ENCODE results near the gene MFAP4. TPM values are rescaled to one million over a fixed set of nuclear protein-coding genes. Genes with fewer than 3 reads are reported as not detected.

Gene MFAP4
- total and polyA plus RNA-seq, 4 donors, result 2.1 to 13.3 (median 5.7) TPM

GRCh38 chr17:19379361-19380065 is 7.5 kb downstream of the MFAP4 start:
- Histone ChIP-seq H3K27ac (ENCODE audit: low read depth in 1 of 2, low read length in 2 of 2) (no peak overlapping the region), H3K4me1 (ENCODE audit: control insufficient read depth in 4 of 4, insufficient read depth in 4 of 4, low read length in 3 of 4) (peaks cover 6 to 23% (median 14%) of the 10 kb centered on the region in 4 donors), H3K36me3 (ENCODE audit: control insufficient read depth in 4 of 4, insufficient read depth in 3 of 4, low read depth in 1 of 4, low read length in 3 of 4) (peaks cover 6 to 22% (median 10%) of the 10 kb centered on the region in 4 donors), H3K9ac (ENCODE audit: low read depth in 1 of 2, low read length in 2 of 2) (no peak overlapping the region), H3K4me3 (ENCODE audit: low read depth in 1 of 3, low read length in 3 of 3) (peak overlapping the region in 2 of 3 donors; percentile 65 to 86), H3K27me3 (ENCODE audit: control insufficient read depth in 4 of 4, insufficient read depth in 4 of 4, low read length in 3 of 4) (no peaks in the 10 kb centered on the region), H3K9me3 (ENCODE audit: control insufficient read depth in 4 of 4, low read length in 3 of 4) (no peaks in the 10 kb centered on the region)
- no peak for TF ChIP-seq ZBTB33 (IDR thresholded peaks at IDR 0.05)
- no peak for TF ChIP-seq FOXA2 (IDR thresholded peaks at IDR 0.05)
- no peak for TF ChIP-seq REST (IDR thresholded peaks at IDR 0.05)
- TF ChIP-seq TAF1 (conservative IDR thresholded peaks at IDR 0.05), result no peak
- TF ChIP-seq FOXA1 (IDR thresholded peaks at IDR 0.05), result no peak
- TF ChIP-seq HNF4G (IDR thresholded peaks at IDR 0.05), result no peak
- no peak for TF ChIP-seq GABPA (IDR thresholded peaks at IDR 0.05 in 1 of 2, conservative IDR thresholded peaks at IDR 0.05 in 1 of 2)
- TF ChIP-seq MAX (IDR thresholded peaks at IDR 0.05), result no peak
- TF ChIP-seq ATF3 (IDR thresholded peaks at IDR 0.05), result no peak
- no peak for TF ChIP-seq JUND (IDR thresholded peaks at IDR 0.05)
- no peak for TF ChIP-seq HNF4A (conservative IDR thresholded peaks at IDR 0.05)
- TF ChIP-seq RAD21 (IDR thresholded peaks at IDR 0.05), result no peak
- WGBS, result 89% methylated on average over 13 of the region's 13 CpGs
- no peak for DNase-seq (ENCODE audit: low spot score)

- DNase-seq (ENCODE audit: low spot score), result no peak
- H3K4me1 ChIP-seq (ENCODE audit: control insufficient read depth in 4 of 4, insufficient read depth in 4 of 4, low read length in 3 of 4), result peaks cover 6 to 23% (median 14%) of the 10 kb centered on the region in 4 donors
- H3K4me3 ChIP-seq (ENCODE audit: low read depth in 1 of 3, low read length in 3 of 3), result peak within 1 kb of the TSS; percentile 82 to 92 (median 86)
- TF ChIP-seq NR2F2 (IDR thresholded peaks at IDR 0.05), result peak; percentile 11
- TF ChIP-seq CTCF (IDR thresholded peaks at IDR 0.05; ENCODE audit: low read depth, low read length, missing input control), result no peak
- TF ChIP-seq YY1 (IDR thresholded peaks at IDR 0.05), result no peak
- TF ChIP-seq MAX (IDR thresholded peaks at IDR 0.05), result no peak
- TF ChIP-seq FOXA1 (IDR thresholded peaks at IDR 0.05), result no peak
- WGBS, result 16% methylated on average over 69 of the region's 69 CpGs
- H3K9me3 ChIP-seq (ENCODE audit: control insufficient read depth in 4 of 4, low read length in 3 of 4), result no peaks in the 10 kb centered on the region
- H3K27ac ChIP-seq (ENCODE audit: low read depth in 1 of 2, low read length in 2 of 2), result peak within 1 kb of the TSS; percentile 95 to 97
- no peaks in the 10 kb centered on the region for H3K27me3 ChIP-seq (ENCODE audit: control insufficient read depth in 4 of 4, insufficient read depth in 4 of 4, low read length in 3 of 4)
- H3K36me3 ChIP-seq (ENCODE audit: control insufficient read depth in 4 of 4, insufficient read depth in 3 of 4, low read depth in 1 of 4, low read length in 3 of 4), result peaks cover 4 to 16% (median 9%) of the 10 kb centered on the region in 4 donors
- peak within 1 kb of the TSS; percentile 71 to 89 for H3K9ac ChIP-seq (ENCODE audit: low read depth in 1 of 2, low read length in 2 of 2)
Observed at GRCh38 chr17:19378416-19379360, 8.3 kb downstream of the MFAP4 start, which contains the start of gene MAPK7. TSS of gene MAPK7 (plus strand) at chr17:19378498. CDS start at chr17:19378901, 403 bp downstream.

Measured in liver (tissue), 9 donors.